Activated naive CD4-positive, alpha-beta T cell treated with anti-CD3 and anti-CD28 coated beads for 36 hours (primary cell): ENCODE data around the gene HS6ST3. TPM values are rescaled to one million over a fixed set of nuclear protein-coding genes. Genes with fewer than 3 reads are reported as not detected.

Experiments
- CTCF ChIA-PET: fragments of 350-600 bp; sonication (Branson Sonifier 250); formaldehyde crosslinking; loops from one replicate; lab custom pipeline; 2021; ENCODE audit warnings: antibody characterized with exemption; lab: Charles Lee
- DNase-seq: peaks from one replicate; pipeline ENCODE4 v3.0.0-alpha.2; 2020
- H3K27ac Mint-ChIP-seq: one replicate; pipeline ENCODE4 v1.8.0; 2021; ENCODE audit warnings: mild to moderate bottlenecking, mixed read lengths
- H3K27me3 Mint-ChIP-seq: one replicate; pipeline ENCODE4 v1.8.0; 2021; ENCODE audit warnings: low read depth, mixed read lengths
- H3K36me3 Mint-ChIP-seq: one replicate; pipeline ENCODE4 v1.8.0; 2021; ENCODE audit warnings: low read depth, mixed read lengths
- H3K4me1 Mint-ChIP-seq: one replicate; pipeline ENCODE4 v1.8.0; 2021; ENCODE audit warnings: low read depth, mixed read lengths
- H3K4me3 Mint-ChIP-seq: one replicate; pipeline ENCODE4 v1.8.0; 2021; ENCODE audit warnings: mild to moderate bottlenecking, moderate library complexity, mixed read lengths
- H3K9me3 Mint-ChIP-seq: one replicate; pipeline ENCODE4 v1.8.0; 2021; ENCODE audit warnings: mixed read lengths
- intact Hi-C: fragments of 100-400 bp; cut with micrococcal nuclease; formaldehyde crosslinking; loops from one replicate; pipeline ENCODE4 v1.15.1; 2023
- total RNA-seq, 2 experiments: library from RNA; stranded (reverse); gene quantifications; one replicate each; pipeline ENCODE4 v1.2.3, GENCODE V29; 2021

Gene HS6ST3
- total RNA-seq, 2 experiments from 2014 or later, result not detected

GRCh38 chr13:96673825-96674224 is 583.9 kb downstream of the HS6ST3 start:
- Mint-ChIP-seq H3K36me3 (no peaks in the 10 kb centered on the region), H3K4me1 (no peaks in the 10 kb centered on the region), H3K27ac (no peak overlapping the region), H3K27me3 (no peaks in the 10 kb centered on the region), H3K9me3 (peaks cover 4% of the 10 kb centered on the region), H3K4me3 (no peak overlapping the region)
- CTCF ChIA-PET, result no interaction called here
- DNase-seq, result no peak
- intact Hi-C loops, result no loop called here

GRCh38 chr13:96677029-96677428 is 587.1 kb downstream of the HS6ST3 start:
- DNase-seq, result no peak
- Mint-ChIP-seq H3K4me3 (no peak overlapping the region), H3K9me3 (peaks cover 4% of the 10 kb centered on the region), H3K4me1 (no peaks in the 10 kb centered on the region), H3K27ac (no peak overlapping the region), H3K27me3 (no peaks in the 10 kb centered on the region), H3K36me3 (no peaks in the 10 kb centered on the region)
- CTCF ChIA-PET, result no interaction called here
- intact Hi-C loops, result no loop called here

GRCh38 chr13:96678801-96679200 is 588.9 kb downstream of the HS6ST3 start:
- CTCF ChIA-PET, result no interaction called here
- Mint-ChIP-seq H3K4me3 (no peak overlapping the region), H3K9me3 (peaks cover 2% of the 10 kb centered on the region), H3K27ac (no peak overlapping the region), H3K36me3 (no peaks in the 10 kb centered on the region), H3K27me3 (no peaks in the 10 kb centered on the region), H3K4me1 (no peaks in the 10 kb centered on the region)
- intact Hi-C loops, result no loop called here
- no peak for DNase-seq

- Mint-ChIP-seq H3K4me1 (no peaks in the 10 kb centered on the region), H3K4me3 (no peak overlapping the region), H3K36me3 (no peaks in the 10 kb centered on the region), H3K27me3 (no peaks in the 10 kb centered on the region), H3K27ac (no peak overlapping the region), H3K9me3 (peaks cover 2% of the 10 kb centered on the region)
- intact Hi-C loops, result no loop called here
- no peak for DNase-seq
- CTCF ChIA-PET, result no interaction called here
Measured at GRCh38 chr13:96680898-96681297, 591.0 kb downstream of the HS6ST3 start.

GRCh38 chr13:96681766-96682165 is 591.9 kb downstream of the HS6ST3 start:
- no peaks in the 10 kb centered on the region for H3K36me3 Mint-ChIP-seq
- no peaks in the 10 kb centered on the region for H3K4me1 Mint-ChIP-seq
- no peak overlapping the region for H3K27ac Mint-ChIP-seq

GRCh38 chr13:96684469-96684868 is 594.6 kb downstream of the HS6ST3 start:
- Mint-ChIP-seq H3K4me1 (no peaks in the 10 kb centered on the region), H3K27me3 (no peaks in the 10 kb centered on the region), H3K36me3 (no peaks in the 10 kb centered on the region), H3K27ac (no peak overlapping the region), H3K9me3 (peaks cover 3% of the 10 kb centered on the region), H3K4me3 (no peak overlapping the region)
- DNase-seq, result no peak
- intact Hi-C loops, result no loop called here
- CTCF ChIA-PET, result no interaction called here

More at GRCh38 chr13:96681766-96682165, 591.9 kb downstream of the HS6ST3 start:
- CTCF ChIA-PET, result no interaction called here
- Mint-ChIP-seq H3K4me3 (no peak overlapping the region), H3K27me3 (no peaks in the 10 kb centered on the region), H3K9me3 (peaks cover 2% of the 10 kb centered on the region)
- no peak for DNase-seq
- intact Hi-C loops, result no loop called here

- Mint-ChIP-seq H3K27me3 (no peaks in the 10 kb centered on the region), H3K9me3 (peaks cover 3% of the 10 kb centered on the region), H3K4me1 (no peaks in the 10 kb centered on the region), H3K36me3 (no peaks in the 10 kb centered on the region), H3K4me3 (no peak overlapping the region), H3K27ac (no peak overlapping the region)
- no peak for DNase-seq
- intact Hi-C loops, result no loop called here
- CTCF ChIA-PET, result no interaction called here
Measured at GRCh38 chr13:96684907-96685306, 595.0 kb downstream of the HS6ST3 start.

GRCh38 chr13:96686286-96686685 is 596.4 kb downstream of the HS6ST3 start:
- Mint-ChIP-seq H3K4me3 (no peak overlapping the region), H3K36me3 (no peaks in the 10 kb centered on the region), H3K4me1 (no peaks in the 10 kb centered on the region), H3K27me3 (no peaks in the 10 kb centered on the region), H3K27ac (no peak overlapping the region), H3K9me3 (peaks cover 3% of the 10 kb centered on the region)
- DNase-seq, result no peak
- intact Hi-C loops, result no loop called here
- CTCF ChIA-PET, result no interaction called here

- peaks cover 3% of the 10 kb centered on the region for H3K9me3 Mint-ChIP-seq
- no peaks in the 10 kb centered on the region for H3K4me1 Mint-ChIP-seq
- no peak for DNase-seq
- intact Hi-C loops, result no loop called here
- H3K27ac Mint-ChIP-seq, result no peak overlapping the region
- CTCF ChIA-PET, result no interaction called here
- no peaks in the 10 kb centered on the region for H3K36me3 Mint-ChIP-seq
- H3K4me3 Mint-ChIP-seq, result no peak overlapping the region
- no peaks in the 10 kb centered on the region for H3K27me3 Mint-ChIP-seq
Measured at GRCh38 chr13:96687191-96687590, 597.3 kb downstream of the HS6ST3 start.

- H3K36me3 Mint-ChIP-seq, result no peaks in the 10 kb centered on the region
- DNase-seq, result no peak
- intact Hi-C loops, result no loop called here
- no peak overlapping the region for H3K4me3 Mint-ChIP-seq
- no peak overlapping the region for H3K27ac Mint-ChIP-seq
- H3K9me3 Mint-ChIP-seq, result peaks cover 3% of the 10 kb centered on the region
- CTCF ChIA-PET, result no interaction called here
- H3K4me1 Mint-ChIP-seq, result no peaks in the 10 kb centered on the region
- no peaks in the 10 kb centered on the region for H3K27me3 Mint-ChIP-seq
Measured at GRCh38 chr13:96690998-96691397, 601.1 kb downstream of the HS6ST3 start.

- Mint-ChIP-seq H3K36me3 (no peaks in the 10 kb centered on the region), H3K27ac (no peak overlapping the region), H3K4me3 (no peak overlapping the region), H3K27me3 (no peaks in the 10 kb centered on the region), H3K9me3 (peaks cover 5% of the 10 kb centered on the region), H3K4me1 (no peaks in the 10 kb centered on the region)
- CTCF ChIA-PET, result no interaction called here
- intact Hi-C loops, result no loop called here
- no peak for DNase-seq
Measured at GRCh38 chr13:96696389-96696900, 606.5 kb downstream of the HS6ST3 start.

- Mint-ChIP-seq H3K4me1 (no peaks in the 10 kb centered on the region), H3K9me3 (peaks cover 5% of the 10 kb centered on the region), H3K36me3 (no peaks in the 10 kb centered on the region), H3K4me3 (no peak overlapping the region), H3K27ac (no peak overlapping the region), H3K27me3 (no peaks in the 10 kb centered on the region)
- CTCF ChIA-PET, result no interaction called here
- intact Hi-C loops, result no loop called here
- DNase-seq, result no peak
Measured at GRCh38 chr13:96700657-96701056, 610.8 kb downstream of the HS6ST3 start.

GRCh38 chr13:96707146-96707545 is 617.2 kb downstream of the HS6ST3 start:
- Mint-ChIP-seq H3K4me1 (no peaks in the 10 kb centered on the region), H3K4me3 (no peak overlapping the region), H3K27ac (no peak overlapping the region), H3K27me3 (no peaks in the 10 kb centered on the region), H3K9me3 (no peaks in the 10 kb centered on the region), H3K36me3 (no peaks in the 10 kb centered on the region)
- no peak for DNase-seq
- intact Hi-C loops, result no loop called here
- CTCF ChIA-PET, result no interaction called here
